Activated T-cell treated with anti-CD3 and anti-CD28 coated beads, Interleukin-2, amount 50 U/mL, for 4 hours (primary cell): ENCODE results near the gene TDRKH. TPM values are rescaled to one million over a fixed set of nuclear protein-coding genes. Genes with fewer than 3 reads are reported as not detected.
"Not testable (repeated sequence)": the region's sequence is repeated elsewhere in the genome, so short reads cannot be mapped to it uniquely, and the experiment has no call there.

Experiments used
- ATAC-seq, 2 donors: fragments of 200-7000 bp; cut with Tn5 transposase; one replicate each; pipeline ENCODE4 v1.10.0; 2021
- DNase-seq: peaks from one replicate; pipeline ENCODE4 v3.0.0-alpha.2; 2020
- H3K27me3 Mint-ChIP-seq: one replicate; pipeline ENCODE4 v1.8.0; 2021; ENCODE audit warnings: low read depth, mixed read lengths
- H3K36me3 Mint-ChIP-seq: one replicate; pipeline ENCODE4 v1.8.0; 2022; ENCODE audit warnings: mixed read lengths; ENCODE audit not compliant: insufficient read depth
- H3K4me1 Mint-ChIP-seq: one replicate; pipeline ENCODE4 v1.8.0; 2021; ENCODE audit warnings: low read depth, mixed read lengths
- H3K4me3 Mint-ChIP-seq: one replicate; pipeline ENCODE4 v1.8.0; 2021; ENCODE audit warnings: mild to moderate bottlenecking, moderate library complexity, mixed read lengths
- H3K9me3 Mint-ChIP-seq: one replicate; pipeline ENCODE4 v1.8.0; 2021; ENCODE audit warnings: mixed read lengths
- total RNA-seq, 3 donors: library from RNA; stranded (reverse); gene quantifications; one replicate each; pipeline ENCODE4 v1.2.1, GENCODE V29; 2021

Gene TDRKH
- total RNA-seq, 3 donors from 2014 or later = 9.6 to 10.4 (median 10.1) TPM

GRCh38 chr1:151775894-151776664 is 14.2 kb downstream of the TDRKH start:
- Mint-ChIP-seq H3K27me3 (no peaks in the 10 kb centered on the region), H3K36me3 (peaks cover 37% of the 10 kb centered on the region), H3K4me3 (no peak overlapping the region), H3K9me3 (no peaks in the 10 kb centered on the region), H3K4me1 (no peaks in the 10 kb centered on the region)
- ATAC-seq (no peak), DNase-seq (no peak)

GRCh38 chr1:151774256-151774922 is 15.9 kb downstream of the TDRKH start:
- Mint-ChIP-seq H3K4me3 (no peak overlapping the region), H3K9me3 (no peaks in the 10 kb centered on the region), H3K36me3 (peaks cover 29% of the 10 kb centered on the region), H3K27me3 (no peaks in the 10 kb centered on the region), H3K4me1 (no peaks in the 10 kb centered on the region)
- DNase-seq (no peak), ATAC-seq (no peak)

GRCh38 chr1:151773702-151774101 is 16.6 kb downstream of the TDRKH start:
- no peaks in the 10 kb centered on the region for H3K4me1 Mint-ChIP-seq
- H3K9me3 Mint-ChIP-seq = no peaks in the 10 kb centered on the region
- no peak overlapping the region for H3K4me3 Mint-ChIP-seq
- no peak for ATAC-seq
- H3K36me3 Mint-ChIP-seq = peaks cover 23% of the 10 kb centered on the region
- no peak for DNase-seq
- H3K27me3 Mint-ChIP-seq = no peaks in the 10 kb centered on the region

GRCh38 chr1:151769270-151769669 is 21.0 kb downstream of the TDRKH start:
- not testable (repeated sequence) for H3K4me3 Mint-ChIP-seq, H3K9me3 Mint-ChIP-seq, H3K27me3 Mint-ChIP-seq, ATAC-seq, H3K4me1 Mint-ChIP-seq, DNase-seq, H3K36me3 Mint-ChIP-seq

GRCh38 chr1:151768351-151769066 is 21.8 kb downstream of the TDRKH start:
- H3K27me3 Mint-ChIP-seq = not testable (repeated sequence)

GRCh38 chr1:151763990-151764389 is 26.3 kb downstream of the TDRKH start:
- no peaks in the 10 kb centered on the region for H3K9me3 Mint-ChIP-seq
- no peak for ATAC-seq
- H3K27me3 Mint-ChIP-seq = no peaks in the 10 kb centered on the region
- H3K4me1 Mint-ChIP-seq = peaks cover 15% of the 10 kb centered on the region
- peak overlapping the region; percentile 94 for H3K4me3 Mint-ChIP-seq
- DNase-seq = no peak
- H3K36me3 Mint-ChIP-seq = peaks cover 20% of the 10 kb centered on the region

More at GRCh38 chr1:151768351-151769066, 21.8 kb downstream of the TDRKH start:
- not testable (repeated sequence) for ATAC-seq, DNase-seq, H3K4me3 Mint-ChIP-seq, H3K9me3 Mint-ChIP-seq, H3K36me3 Mint-ChIP-seq, H3K4me1 Mint-ChIP-seq

- H3K9me3 Mint-ChIP-seq = no peaks in the 10 kb centered on the region
- no peaks in the 10 kb centered on the region for H3K27me3 Mint-ChIP-seq
- peak; percentile 100 for ATAC-seq
- peak within 1 kb of the TSS; percentile 94 for H3K4me3 Mint-ChIP-seq
- peaks cover 15% of the 10 kb centered on the region for H3K4me1 Mint-ChIP-seq
- H3K36me3 Mint-ChIP-seq = peaks cover 20% of the 10 kb centered on the region
- DNase-seq = peak; percentile 81
Observed at GRCh38 chr1:151762941-151763921, 27.1 kb downstream of the TDRKH start, which contains the start of gene MRPL9. TSS of gene MRPL9 (minus strand) at chr1:151763496. CDS start at chr1:151763479, 17 bp downstream.

GRCh38 chr1:151760597-151761385 is 29.5 kb downstream of the TDRKH start:
- no peaks in the 10 kb centered on the region for H3K9me3 Mint-ChIP-seq
- no peak for ATAC-seq
- H3K27me3 Mint-ChIP-seq = no peaks in the 10 kb centered on the region

GRCh38 chr1:151759241-151759640 is 31.1 kb downstream of the TDRKH start:
- ATAC-seq (no peak), DNase-seq (no peak)
- H3K27me3 Mint-ChIP-seq = no peaks in the 10 kb centered on the region
- H3K4me3 Mint-ChIP-seq = no peak overlapping the region
- H3K4me1 Mint-ChIP-seq = peaks cover 18% of the 10 kb centered on the region
- H3K9me3 Mint-ChIP-seq = no peaks in the 10 kb centered on the region
- H3K36me3 Mint-ChIP-seq = peaks cover 33% of the 10 kb centered on the region

More at GRCh38 chr1:151760597-151761385, 29.5 kb downstream of the TDRKH start:
- Mint-ChIP-seq H3K36me3 (peaks cover 30% of the 10 kb centered on the region), H3K4me3 (peak overlapping the region; percentile 19), H3K4me1 (peaks cover 21% of the 10 kb centered on the region)
- no peak for DNase-seq

- H3K9me3 Mint-ChIP-seq = no peaks in the 10 kb centered on the region
- ATAC-seq (peak; percentile 57 to 69), DNase-seq (no peak)
- H3K4me1 Mint-ChIP-seq = peaks cover 5% of the 10 kb centered on the region
- H3K27me3 Mint-ChIP-seq = peaks cover 5% of the 10 kb centered on the region
- H3K4me3 Mint-ChIP-seq = no peak overlapping the region
- peaks cover 25% of the 10 kb centered on the region for H3K36me3 Mint-ChIP-seq
Observed at GRCh38 chr1:151756291-151756690, 34.0 kb downstream of the TDRKH start.

- peaks cover 9% of the 10 kb centered on the region for H3K9me3 Mint-ChIP-seq
- no peaks in the 10 kb centered on the region for H3K36me3 Mint-ChIP-seq
- ATAC-seq (no peak), DNase-seq (no peak)
- no peaks in the 10 kb centered on the region for H3K4me1 Mint-ChIP-seq
- H3K27me3 Mint-ChIP-seq = peaks cover 3% of the 10 kb centered on the region
- H3K4me3 Mint-ChIP-seq = no peak overlapping the region
Observed at GRCh38 chr1:151741516-151741915, 48.8 kb downstream of the TDRKH start.

GRCh38 chr1:151739590-151740355 is 50.5 kb downstream of the TDRKH start:
- no peak for ATAC-seq
- Mint-ChIP-seq H3K27me3 (peaks cover 2% of the 10 kb centered on the region), H3K9me3 (peaks cover 11% of the 10 kb centered on the region), H3K4me3 (no peak overlapping the region), H3K4me1 (no peaks in the 10 kb centered on the region), H3K36me3 (no peaks in the 10 kb centered on the region)
- DNase-seq = no peak
